NCI-H345 (cell line): ENCODE data around the gene TMEM119.

Experiments
- DNase-seq: peaks from one replicate; lab custom pipeline; 2025; lab: John Stamatoyannopoulos, UW

Gene TMEM119, protein sequence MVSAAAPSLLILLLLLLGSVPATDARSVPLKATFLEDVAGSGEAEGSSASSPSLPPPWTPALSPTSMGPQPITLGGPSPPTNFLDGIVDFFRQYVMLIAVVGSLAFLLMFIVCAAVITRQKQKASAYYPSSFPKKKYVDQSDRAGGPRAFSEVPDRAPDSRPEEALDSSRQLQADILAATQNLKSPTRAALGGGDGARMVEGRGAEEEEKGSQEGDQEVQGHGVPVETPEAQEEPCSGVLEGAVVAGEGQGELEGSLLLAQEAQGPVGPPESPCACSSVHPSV

DNA sequence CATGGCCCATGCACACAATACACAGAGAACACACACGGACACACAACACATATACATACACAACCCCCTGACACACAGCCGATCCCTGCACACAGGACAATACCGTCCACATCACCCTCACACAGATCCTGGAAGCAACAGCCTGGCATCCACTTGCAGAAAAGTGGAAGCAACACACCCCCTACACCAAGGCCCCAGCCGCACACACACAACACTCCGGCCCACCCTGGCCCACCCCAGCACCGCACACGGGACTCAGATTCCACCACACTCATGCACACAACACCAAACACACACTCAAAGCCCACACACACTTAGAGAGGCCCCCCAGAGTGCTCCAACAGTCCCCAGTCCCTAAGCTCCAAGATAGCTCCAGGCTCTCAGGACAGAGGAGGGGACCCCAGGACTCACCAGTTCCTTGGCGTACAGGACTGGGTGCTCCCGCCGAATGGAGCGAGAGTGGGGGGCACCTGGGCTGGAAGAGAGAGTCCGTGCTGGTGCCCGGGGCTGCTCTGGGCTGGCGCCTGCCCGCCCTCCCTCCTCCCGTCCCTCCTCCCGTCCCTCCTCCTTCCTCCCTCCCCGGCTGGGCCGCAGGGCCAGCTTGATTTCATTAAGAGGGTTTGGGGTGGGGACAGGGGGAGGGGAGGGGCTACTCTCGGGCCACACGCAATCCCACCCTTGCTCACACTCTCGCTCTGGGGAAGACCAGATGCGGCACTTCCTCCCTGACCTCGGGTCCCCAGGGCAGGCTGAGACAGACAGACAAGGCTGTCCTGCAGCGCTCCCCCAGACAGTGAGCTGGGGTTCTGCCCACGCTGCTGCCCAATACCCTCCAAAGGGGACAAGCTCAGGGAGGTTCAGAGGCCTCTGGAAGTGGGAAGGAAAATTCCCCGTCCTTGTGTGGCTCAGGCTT is at the start of gene TMEM119:
Gene TMEM119 (minus strand): TSS at position 526 of the 913 bp plus-strand sequence. CDS start 5,701 bp downstream, outside the sequence.
- no peak for DNase-seq

DNA sequence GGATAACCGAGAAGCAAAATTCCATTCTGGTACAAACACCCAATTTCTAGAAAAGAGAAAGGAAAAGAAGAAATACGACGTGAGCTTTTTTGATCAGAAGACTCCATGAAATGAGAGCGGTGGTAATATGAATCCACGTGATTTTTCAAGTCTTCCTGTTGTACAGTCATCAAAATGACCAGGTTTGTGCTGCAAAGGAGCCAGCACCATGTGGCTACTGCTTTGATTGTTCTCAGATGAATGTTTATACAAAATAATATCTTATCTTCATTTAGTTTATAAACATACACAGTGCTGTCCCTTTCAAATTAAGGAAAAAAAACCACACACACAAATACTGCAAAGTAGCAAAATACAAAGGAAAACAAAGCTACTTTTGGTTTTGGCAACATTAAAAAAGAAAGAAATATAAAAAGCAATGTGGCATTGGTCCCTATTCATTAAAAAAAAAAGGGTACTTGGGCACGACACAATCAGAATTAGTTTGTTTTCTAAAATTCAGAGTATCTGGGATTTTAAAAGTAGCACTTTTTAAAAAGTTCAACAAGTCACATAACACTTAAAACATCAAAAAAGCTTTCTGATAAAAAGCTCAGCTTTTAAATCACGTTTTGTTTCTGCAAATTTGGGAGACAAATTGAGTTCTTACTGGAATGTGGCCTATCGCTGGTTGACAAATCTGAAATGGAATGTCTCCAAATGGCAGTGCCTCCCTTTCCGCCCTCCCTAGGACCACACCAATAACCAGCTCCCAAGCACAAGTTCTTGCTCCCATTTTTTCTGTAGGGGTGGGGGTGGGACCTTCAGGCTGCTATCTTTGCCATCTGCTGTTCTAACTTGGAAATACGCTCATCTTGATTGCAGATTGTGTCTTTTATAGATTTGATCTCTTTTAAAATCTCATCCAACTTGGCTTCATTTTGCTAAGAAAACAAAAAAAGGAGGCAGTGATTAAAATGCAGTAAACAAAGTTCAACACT is 49.0 kb upstream of the TMEM119 start:
- DNase-seq, result no peak

DNA sequence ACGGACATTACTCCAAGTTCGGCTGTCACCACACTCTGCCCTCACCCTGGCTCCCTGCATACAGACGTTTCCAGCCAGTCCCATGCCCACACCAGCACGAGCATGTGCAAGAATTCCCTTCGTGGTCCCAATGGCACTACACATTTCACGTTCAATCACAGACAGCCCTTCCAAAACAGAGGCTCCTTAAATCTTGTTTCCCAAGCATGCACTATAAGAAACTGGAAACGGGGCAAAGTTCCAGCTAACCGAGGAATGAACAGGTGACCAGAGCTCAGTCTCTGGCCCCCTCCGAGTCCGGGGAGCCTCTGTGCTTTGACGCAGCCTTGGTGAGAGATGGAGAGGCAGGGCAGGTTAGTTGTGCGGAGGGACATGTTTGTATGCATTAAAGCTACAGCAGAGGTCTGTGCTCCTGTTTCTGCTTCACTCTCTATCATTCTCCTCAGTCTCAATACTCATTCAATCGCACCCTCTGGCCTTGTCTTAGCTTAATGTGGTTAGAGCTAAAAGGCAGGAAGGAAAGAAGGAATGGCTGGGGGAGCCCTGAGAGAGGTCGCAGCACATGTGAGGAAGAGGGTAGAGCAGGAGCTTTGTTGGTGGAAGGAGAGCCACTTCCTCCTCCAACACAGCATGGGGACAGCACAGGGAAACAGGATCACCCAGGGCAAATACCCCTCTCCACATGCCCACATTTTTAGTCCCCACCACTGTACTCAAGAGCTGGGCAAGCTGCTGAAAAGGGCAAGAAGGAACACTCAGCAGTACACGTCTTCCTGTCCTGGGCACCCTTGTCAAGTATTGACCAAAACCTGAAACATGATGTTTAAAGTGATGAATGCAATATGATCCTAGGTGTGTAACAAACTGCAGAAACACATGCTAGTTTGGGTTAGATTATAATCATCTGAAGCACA is 48.1 kb upstream of the TMEM119 start:
- DNase-seq, result no peak

DNA sequence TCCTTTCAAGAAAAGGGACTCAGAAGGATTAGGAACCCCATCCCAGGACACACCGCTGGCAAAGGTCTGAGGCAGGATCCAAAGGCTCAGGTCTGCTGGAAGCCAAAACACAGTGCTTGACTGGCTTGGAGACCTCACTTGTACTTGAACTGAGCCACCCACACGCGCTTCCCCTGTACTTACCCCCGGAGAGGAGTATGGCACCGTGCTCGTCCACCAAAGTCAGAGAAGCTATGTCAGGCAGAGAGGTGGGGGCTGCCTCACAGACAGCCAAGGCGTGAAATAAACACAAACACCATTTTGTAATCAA is 46.9 kb upstream of the TMEM119 start:
- DNase-seq, result no peak

DNA sequence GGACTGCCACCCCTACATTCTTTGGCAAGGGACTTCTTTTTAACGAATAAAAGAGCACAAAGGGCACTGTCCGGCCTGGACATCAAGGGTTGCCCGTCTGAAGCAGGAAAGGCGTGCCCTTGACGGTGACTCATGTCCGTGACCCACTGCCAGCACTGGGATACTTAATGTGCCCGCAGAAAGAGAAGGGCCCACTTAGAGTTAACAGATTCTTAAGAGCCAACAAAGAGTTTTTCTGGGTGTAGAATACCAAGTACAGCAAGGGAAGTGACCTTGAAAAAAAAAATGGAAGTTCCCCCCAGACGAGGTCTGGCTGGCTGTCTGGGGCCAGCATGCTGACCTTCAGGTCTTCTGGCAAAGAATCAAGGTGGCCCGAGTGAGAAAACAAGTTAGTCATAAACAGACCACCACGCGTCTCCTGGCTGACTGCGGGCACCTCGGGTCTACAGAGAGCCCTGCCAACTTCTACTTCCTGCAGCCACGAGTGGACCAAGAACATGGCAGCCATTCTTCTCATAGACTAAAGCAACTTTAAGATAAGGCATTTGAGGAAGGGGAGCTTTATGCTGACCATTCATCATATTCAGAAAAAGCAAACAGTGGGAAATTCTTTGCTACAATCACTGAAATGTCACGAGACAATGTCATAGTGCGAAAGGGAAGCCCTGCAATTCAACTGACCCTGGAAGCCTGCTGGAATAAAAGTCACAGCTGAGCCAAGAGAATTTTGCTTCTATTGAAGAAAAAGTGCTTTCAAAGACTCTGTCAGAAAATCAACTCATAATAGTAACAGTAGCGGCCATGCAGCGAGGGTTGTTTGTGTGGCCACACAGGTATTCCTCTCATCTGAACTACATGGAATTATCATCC is 46.3 kb upstream of the TMEM119 start:
- DNase-seq, result no peak

DNA sequence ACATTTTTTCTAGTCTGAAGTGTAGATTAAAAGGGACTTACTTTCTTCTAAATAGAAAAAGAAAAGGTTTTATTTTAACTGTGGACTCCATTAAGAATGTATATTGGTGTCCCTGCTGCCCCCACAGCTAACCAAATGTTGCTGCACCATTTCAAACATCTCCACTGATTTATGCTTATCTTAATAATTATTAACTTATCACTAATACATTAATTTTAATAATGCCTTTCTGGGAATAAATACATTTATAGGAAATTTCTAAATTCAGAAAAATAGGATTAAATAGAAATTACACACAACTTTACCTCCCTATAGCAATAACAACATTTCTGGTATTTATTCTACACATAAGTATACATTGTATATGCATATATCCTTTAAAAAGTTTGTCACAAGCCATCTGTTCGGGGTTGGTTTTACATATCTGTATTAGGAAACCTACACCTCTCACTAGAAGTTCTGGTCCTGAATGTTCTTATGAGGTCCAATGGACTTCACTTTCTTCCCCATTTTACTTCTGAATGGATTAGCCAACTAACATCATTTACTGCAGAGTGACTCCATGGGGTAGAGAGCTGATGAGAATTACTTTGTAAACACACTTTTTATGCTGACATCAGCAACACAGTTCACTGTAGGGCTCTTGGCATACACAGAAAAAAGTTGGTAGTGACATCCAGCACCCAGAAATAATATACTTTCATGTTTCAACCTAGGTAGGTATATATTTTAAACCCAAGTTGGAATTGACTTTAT is 45.2 kb upstream of the TMEM119 start:
- DNase-seq, result peak; percentile 6

DNA sequence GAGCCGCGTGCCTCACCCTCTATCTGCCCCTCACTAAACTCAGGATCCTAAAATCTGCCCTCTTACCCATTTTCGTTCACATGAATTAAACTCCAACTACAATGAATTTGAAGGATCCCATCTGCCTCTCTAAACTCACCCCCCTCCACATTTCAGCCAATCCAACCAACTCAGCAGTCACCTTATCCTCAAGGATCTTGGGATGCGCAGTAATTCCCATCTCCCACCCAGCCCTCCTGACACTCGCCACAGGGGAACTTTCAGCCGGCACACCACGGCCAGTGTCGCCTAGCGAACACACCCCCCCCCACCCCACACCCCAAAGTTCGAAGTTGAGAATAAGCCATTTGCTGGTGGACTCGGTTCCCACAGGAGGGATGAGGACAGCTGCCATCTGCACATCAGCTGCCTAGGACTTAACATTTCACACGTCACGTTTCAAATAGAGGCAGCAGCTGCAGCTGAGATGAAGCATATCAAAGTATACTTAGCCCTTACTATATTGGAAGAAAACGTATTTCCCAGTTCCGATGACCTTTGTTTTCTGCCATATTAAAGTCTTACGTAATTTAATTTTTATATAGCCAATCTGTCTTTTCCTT is 44.5 kb upstream of the TMEM119 start:
- peak; percentile 79 for DNase-seq

DNA sequence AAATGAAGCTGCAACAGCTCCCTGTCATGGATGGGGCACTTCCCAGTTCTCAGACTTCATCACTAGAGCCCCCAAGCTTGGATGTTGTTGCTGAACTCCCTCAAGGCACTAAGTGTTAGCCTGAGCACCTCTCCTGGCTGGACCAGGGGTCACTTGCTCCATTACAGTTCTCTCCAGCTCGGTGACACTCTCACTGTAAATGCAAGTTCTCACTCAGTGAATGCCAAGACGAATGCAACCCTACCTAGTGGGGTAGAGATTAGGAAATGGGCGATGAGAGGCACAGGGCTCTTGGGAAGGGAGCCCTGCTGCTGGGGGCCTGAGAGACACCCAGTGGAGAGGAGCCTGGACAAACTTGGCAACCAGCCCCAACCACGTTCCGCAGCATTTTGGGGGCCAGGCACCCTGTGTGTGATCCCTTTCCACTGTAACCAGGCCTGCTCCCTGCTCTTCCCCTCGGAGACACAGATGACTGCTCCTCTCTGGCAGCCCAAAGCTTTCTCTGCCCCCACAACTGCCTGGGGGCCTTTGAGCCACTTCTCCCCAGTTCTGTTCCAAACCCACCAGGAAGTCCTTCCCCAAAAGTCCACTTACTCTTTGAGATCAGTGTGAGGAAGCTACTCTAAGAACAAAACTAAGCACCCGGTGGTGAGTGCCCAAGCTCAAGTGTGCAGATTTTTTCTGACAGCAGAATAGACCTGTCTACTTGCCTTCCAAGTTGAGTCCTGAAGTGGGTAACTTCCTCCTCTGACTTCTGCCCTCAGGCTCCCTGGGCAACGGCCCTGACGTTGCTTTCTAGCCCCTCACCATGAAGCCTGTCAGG is 43.8 kb upstream of the TMEM119 start:
- DNase-seq, result peak; percentile 41

DNA sequence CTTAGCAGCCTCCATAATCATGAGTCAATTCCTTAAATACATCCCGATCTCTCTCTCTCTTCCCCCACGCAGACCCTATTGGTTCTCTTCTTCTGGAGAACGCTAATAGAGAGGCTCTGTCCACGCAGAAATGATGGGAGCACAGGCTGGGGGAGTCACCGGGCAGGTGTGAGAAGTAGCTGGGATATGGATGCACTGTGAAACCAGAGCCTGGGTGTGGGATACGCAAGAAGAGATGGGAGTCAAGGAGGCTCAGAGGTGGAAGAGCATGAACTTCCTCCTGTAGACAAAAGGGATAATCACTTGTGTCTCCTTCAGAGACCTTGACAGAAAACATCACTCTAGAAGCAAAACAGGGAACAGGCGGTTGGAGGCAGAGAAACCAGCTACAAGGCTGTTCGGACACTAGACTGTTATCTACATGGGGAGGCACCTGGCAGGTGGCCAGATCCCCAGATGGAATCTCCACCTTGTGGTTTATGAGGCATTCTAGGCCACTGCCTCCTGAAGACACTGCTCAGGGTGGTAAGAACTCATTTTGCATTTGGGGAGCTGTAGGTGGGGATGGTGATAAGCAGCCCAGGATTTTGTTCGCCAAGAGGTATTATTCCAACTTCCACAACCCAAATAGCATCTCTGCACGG is 43.0 kb upstream of the TMEM119 start:
- peak; percentile 30 for DNase-seq

DNA sequence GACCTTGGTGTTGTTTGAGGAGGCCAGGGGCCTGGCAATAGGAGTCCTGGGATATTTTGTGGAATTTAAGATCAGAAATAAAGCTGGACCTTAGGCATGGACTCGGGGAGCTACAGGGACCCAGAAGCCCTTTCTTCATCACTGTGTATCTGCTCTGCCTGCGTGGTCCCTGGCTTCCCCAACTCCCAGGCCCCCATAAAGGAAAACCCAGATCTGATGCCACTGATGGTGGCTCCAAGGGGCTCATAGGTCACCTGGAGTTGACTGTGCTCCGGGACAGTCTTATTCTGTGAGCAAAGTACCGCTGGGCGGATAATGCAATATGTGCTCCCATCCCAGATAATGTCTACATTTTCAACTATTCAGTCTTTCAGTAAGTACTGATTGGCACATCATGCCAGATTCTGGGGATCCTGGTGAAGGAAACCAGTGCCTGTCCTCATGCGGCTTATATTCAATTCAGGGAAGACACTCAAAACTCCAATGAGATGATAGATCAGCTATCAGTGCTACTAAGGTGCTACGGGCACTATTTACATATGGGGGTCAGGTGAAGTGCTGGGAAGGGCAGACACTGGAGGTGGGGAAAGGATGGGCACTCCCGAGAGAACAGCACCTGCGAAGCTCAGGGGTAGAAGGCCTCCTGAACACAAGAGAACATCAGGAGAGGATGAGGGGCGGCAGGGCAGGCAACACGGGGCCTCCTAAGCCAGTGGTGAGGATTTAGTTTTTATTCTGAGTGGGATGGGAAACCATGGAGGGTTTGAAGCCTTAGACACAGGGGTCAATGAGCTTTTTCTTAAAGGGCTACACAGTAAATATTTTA is 41.3 kb upstream of the TMEM119 start:
- DNase-seq, result no peak

DNA sequence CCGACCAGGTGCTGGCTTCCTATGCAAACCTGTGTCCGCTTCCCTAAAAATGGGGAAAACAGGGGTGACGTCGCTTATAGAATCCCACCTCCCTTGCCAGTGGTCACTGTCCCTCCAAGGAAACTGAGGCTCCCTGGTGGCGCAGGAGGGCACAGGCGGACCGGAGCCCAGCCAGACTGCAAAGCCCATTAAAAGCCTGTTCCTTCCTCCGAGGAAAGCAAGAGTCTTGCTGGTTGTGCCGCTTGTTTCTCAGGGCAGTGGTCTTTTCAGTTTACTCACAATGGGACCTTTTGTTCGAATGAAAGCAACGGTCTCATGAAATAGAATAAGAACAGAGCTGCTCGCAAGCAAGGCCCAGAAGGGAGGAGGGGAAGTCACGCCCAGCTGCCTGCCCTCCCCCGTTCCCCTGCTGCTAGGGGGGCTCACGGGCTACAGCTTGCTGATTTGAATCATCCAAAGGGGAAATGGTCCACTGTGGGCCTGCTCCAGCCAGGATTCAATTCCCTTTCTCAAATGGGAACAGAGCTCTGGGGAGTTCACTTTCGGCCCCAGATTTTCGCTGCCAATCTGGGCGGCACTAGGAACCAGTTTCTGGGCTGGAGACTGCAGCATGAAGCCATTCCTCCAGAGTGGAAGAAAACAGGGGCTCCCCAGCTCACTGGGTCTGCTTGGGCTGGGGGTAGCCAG is 40.4 kb upstream of the TMEM119 start:
- DNase-seq, result no peak

DNA sequence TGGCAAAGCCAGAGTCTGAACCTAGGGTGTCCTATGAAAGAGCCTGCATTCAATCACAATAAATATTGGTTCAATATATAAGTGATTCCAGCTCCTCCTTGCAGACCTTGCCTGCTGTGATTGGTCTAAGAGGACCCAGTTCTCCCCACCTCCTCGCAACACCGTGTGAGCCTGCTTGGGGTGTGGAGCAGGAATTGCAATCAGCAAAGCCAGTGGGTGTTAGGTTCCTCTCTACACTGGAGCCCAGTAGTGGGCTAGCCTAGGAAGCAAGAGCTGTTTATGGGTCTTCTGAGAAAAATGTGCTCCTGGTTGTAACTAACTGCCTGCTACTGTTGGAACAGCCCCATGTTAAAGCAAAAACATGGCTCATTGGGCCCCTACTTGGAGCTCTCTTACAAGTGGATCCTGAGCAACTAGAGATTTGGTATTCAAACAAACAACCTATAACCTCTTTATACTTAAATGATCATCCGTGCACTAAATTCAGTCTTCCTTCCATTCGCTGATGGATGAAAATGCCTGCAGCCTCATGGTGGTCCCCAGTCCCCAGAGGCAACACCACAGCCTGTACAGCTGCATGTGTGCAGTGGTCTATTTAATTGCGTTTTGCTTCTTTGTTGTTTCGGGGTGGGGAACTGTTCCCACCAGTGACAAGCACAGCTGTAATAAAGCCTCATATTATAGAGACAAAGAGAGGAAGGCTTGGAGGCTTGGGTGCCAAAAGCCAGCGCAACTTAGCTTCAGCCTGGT is 39.5 kb upstream of the TMEM119 start:
- DNase-seq, result no peak

DNA sequence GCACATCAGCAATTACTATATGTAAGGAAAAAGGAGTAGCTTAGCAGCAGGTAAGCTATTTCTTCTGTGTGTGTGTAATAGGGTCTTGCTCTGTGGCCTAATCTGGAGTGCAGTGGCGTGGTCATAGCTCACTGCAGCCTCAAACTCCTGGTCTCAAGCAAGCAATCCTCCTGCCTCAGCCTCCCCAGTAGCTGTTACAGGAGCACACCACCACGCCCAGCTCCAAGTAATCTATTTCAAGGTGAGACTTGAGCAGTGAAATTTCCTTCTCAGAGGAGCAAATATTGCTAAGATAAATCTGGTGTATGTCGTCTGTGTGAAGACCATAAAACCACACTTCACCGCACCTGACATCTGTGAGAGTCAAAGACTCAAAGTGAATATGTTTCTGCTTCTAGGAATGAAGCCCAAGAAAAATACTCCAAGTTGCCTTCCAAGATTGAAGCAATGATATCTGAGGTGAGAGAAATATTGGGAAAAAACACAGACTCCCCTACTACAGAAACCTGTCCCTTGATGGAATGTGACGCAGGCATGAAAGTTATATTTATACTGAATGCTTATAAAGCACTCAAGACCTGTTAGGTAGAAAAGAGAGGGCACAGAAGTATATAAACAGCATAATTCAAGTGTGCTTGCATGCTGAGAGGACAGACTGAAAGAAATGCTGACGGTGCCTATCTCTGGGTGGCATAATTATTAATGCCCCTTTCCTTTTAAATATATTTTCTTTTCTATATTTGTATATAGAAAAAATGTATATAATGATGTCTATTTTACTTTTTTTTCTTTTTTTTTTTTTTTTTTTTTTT is 38.3 kb upstream of the TMEM119 start:
- no peak for DNase-seq

DNA sequence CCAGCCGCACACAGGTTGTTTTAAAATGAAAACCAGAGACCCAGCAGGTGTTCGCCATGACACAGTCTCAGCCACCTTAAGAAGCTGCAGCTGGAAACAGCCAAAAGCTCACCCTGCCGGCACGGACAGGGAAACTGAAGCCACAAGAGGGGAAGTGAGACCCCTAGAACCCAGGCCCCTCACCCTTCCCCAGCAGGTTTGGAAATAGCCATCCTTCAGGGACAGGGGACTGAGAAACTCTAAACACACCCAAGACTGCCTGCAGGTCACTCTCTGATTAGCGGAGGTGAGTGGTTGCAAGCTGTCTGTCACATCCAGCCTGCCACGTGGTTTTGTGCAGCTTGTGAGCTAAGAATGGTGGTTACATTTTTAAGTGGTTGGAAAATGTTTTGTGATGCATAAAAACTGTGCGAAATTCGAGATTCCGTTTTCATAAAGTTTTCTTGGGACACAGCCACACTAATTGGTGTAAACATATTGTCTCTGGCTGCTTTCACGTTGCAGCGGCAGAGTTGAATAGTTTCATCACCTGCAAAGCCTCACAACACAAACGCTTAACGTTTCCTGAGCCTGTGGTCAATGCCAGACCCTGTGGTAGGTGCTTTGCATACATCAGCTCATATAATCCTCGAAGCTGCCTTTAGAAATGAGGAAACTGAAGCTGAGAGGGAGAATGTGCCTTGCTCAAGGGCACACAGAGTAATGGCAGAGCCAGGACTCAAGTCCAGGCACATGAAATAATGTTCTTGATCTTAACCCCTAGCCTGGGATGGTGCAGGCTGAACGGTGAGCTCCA is 37.5 kb upstream of the TMEM119 start:
- no peak for DNase-seq
